ENCODE results near the gene CUX1.
"Not testable (repeated sequence)": the region's sequence is repeated elsewhere in the genome, so short reads cannot be mapped to it uniquely, and the experiment has no call there.

The CUX1 gene

GRCh38 chr7:102046373-102047117 lies 229.1 kb downstream of the CUX1 start:
- DNase-seq (ENCODE audit: low read depth) = no peak

DNA sequence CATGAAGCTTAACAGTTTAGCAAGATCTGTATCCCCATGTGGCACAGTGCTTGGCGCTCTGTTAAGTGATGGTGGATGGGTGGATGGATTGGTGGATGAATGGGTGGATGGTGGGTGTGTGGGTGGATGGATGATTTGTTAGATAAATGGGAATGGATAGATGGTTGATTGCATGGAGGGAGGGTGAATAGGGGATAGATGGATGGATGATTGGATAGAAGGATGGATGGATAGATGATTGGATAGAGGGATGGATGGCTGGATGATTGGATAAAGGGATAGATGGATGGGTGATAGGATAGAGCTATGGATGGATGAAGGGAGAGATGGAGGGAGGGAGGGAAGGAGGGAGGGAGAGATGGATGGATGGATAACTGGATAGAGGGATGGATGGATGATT lies 229.7 kb downstream of the CUX1 start:
- no peak for DNase-seq (ENCODE audit: low read depth)

- DNase-seq (ENCODE audit: low read depth) = no peak
These were observed 232.3 kb downstream of the CUX1 start for GRCh38 chr7:102049765-102050164.

DNA sequence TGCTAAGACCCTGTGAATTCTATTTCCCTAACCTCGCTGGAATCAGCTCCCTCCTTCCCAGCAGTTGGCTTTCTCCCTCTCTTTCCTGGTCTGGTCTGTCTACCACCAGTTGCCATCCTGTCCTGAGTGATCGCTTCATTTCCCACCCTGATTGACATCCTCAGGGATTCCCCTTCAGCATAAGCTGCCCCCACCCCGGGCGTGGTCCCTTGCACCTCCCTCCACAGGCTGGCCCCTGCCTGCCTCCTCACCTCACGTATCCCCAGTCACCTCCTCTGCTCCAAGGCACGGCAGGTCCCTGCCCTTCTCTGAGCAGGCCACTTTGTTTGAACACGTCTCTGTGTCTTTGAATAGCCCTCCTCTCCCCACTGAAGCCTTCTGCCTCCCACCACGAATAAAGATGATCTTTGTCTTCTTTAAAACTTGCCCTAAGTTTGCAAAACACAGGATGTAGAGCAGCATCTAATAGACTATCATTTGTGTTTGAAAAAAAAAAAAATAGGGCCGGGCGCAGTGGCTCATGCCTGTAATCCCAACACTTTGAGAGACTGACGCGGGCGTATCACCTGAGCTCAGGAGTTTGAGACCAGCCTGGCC lies 233.5 kb downstream of the CUX1 start:
- no peak for DNase-seq (ENCODE audit: low read depth)

GRCh38 chr7:102051736-102052135 lies 234.3 kb downstream of the CUX1 start:
- DNase-seq (ENCODE audit: low read depth) = not testable (repeated sequence)

GRCh38 chr7:102054158-102054557 lies 236.7 kb downstream of the CUX1 start:
- no peak for DNase-seq (ENCODE audit: low read depth)

DNA sequence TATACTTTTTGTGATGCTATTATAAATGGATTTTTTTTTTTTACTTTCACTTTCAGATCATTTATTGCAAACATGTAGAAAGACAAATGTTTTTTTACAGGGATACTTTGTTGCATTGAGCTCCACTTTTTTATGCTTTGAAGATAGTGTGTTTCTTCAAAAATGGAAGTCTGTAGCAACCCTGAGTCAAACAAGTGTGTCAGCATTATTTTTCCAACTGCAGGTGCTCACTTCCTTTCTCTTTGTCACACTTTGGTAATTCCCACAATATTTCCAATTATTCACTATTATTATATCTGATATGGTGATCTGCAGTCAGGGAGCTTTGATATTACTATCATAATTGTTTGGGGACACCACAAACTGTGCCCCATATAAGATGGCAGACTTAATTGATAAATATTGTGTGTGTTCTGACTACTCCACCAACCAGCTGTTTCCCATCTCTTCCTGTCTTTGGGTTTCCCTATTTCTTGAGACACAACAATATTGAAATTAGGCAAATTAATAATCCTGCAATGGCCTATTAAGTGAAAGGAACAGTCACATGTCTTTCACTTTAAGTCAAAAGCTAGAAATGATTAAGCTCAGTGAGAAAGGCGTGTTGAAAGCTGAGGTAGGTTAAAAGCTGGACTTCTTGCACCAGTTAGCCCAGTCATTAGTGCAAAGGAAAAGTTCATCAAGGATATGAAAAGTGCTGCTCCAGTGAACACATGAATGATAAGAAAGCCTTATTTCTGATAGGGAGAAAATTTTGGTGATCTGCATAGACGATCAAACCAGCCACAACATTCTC lies 238.0 kb downstream of the CUX1 start:
- no peak for DNase-seq (ENCODE audit: low read depth)

DNA sequence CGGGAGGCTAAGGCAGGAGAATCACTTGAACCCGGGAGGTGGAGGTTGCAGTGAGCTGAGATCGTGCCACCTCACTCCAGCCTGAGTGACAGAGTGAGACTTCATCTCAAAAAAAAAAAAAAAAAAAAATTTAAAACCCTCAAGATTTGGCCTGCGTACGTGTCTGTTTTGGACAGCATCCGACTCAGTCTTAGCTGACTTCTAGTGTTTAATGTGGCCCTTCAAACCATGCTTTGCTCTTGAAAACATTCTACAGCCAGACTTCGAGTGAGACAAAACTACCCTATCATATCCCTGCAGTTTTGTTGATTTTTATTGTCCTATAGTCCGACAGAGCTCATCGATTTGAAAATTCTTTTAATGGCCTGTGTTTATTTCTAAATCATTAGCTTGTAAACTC lies 242.1 kb downstream of the CUX1 start:
- no peak for DNase-seq (ENCODE audit: low read depth)

DNA sequence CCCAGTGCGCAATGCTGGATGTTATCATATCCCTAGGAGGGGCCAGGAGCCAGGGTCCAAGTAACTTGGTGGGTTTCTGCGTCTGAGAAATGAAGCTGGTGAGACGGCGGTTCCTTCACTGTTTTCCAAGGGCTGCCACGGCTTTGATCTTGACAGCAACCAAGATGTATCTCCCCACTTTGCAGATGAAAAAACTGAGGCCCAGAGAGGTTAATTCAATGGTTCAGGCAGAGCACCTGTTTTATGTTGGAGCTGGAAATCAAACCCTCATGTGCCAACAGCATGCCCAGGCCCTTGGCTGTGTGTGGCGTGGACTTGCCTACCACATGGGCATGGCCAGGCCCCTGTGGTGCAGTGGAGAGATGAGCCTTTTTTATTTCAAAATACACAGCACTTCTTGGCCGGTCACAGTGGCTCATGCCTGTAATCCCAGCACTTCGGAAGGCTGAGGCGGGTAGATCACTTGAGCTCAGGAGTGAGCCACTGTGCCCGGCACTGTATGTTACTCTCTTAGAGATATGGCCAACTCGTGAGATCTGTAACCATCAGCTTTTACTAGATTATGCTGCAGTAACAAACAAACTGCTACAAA lies 244.0 kb downstream of the CUX1 start:
- DNase-seq (ENCODE audit: low read depth) = no peak

GRCh38 chr7:102061981-102062390 lies 244.6 kb downstream of the CUX1 start:
- no peak for DNase-seq (ENCODE audit: low read depth)

DNA sequence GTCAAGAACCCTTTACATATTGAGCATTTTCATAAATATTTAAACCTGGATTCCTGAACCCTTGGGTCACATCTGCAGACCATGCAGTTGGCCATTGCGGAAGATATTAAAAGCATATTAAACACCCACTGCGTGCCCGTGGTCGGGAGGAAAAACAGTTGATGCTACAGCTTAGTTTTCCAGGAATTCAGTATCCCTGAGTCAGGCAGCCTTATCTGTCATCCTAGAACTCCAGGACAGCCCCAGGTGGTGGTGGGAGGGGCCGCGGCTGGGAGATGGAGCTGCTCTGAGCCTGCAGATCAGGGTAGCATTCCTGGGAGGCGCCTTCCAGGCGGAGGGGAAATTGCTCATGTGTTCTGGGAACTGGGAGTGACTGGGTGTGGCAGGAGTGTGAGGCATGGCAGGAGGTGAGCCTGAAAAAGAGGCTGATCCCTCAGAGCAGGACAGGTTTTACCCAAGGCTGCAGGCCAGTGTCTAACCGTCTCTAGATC lies 246.3 kb downstream of the CUX1 start:
- no peak for DNase-seq (ENCODE audit: low read depth)

- DNase-seq (ENCODE audit: low read depth) = no peak
These were observed 247.1 kb downstream of the CUX1 start for GRCh38 chr7:102064361-102065025.

GRCh38 chr7:102065226-102065625 lies 247.8 kb downstream of the CUX1 start:
- no peak for DNase-seq (ENCODE audit: low read depth)

GRCh38 chr7:102066476-102066875 lies 249.1 kb downstream of the CUX1 start:
- no peak for DNase-seq (ENCODE audit: low read depth)

DNA sequence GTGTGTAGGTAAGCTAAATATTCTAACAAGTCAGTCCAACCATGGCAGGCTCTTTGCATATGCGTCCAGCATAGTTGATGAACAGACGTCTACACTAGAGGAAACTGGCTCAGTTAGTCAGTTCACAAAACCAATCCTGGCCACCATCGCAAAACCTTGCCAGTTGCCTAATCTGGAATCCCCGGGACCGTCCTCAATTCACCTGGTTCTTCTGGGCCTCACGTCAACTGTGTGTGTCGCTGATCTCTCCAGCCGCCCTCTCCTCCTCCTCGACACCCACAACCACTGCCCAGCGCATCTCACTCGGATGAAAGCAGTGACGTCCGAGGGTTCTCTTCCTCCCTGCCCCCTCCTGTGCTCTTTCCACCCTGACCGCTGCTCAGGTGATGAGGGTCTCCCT lies 251.4 kb downstream of the CUX1 start:
- DNase-seq (ENCODE audit: low read depth) = no peak

DNA sequence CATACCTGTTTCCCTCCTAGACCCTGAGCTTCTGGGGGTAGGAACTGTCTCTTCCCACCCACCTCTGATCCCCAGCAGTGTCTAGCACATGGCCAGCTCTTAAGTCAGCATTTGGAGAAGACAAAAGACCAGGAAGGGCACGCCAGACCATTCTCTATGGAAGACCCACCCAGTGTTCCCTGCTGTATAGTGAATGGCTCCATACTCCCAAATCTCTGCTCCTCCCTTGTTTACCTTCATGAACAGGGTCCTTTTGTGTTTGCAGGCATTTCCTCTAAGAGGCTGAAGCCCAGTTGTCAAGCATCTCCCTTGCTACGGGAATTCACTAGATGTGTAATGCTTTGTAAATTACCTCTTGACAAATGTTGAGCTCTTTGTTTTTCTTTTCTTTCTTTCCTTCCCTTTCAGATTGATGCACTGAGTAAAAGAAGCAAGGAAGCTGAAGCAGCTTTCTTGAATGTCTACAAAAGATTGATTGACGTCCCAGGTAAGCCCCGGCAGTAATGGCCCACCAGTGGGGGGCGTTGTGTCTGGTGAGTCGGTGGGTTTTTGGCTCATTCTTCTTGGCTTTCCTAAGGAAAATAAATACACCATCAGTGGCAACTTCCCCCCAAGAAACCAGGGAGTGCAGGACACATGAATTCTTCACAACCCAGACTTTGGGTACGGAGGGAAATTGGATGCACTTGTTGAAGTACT lies 252.7 kb downstream of the CUX1 start:
- no peak for DNase-seq (ENCODE audit: low read depth)

DNA sequence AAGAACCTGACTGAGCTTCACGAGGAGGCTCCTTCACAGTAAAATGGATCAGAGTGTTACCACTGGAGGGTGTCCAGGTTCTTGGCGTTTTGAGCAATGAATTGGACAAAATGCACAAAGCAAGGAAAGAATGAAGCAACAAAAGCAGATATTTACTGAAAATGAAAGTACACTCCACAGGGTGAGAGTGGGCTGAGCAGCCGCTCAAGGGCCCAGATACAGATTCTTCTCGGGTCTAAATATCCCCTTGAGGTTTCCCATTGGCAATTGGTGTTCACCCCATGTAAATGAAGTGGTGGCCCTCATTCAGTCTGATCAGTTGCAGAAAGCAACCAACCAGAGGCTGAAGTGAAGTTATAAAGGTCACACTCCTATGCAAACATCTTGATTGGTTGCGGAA lies 254.6 kb downstream of the CUX1 start:
- no peak for DNase-seq (ENCODE audit: low read depth)

- DNase-seq (ENCODE audit: low read depth) = no peak
These were observed 255.3 kb downstream of the CUX1 start for GRCh38 chr7:102072636-102073209.

GRCh38 chr7:102073931-102074880 lies 256.8 kb downstream of the CUX1 start:
- no peak for DNase-seq (ENCODE audit: low read depth)

- DNase-seq (ENCODE audit: low read depth) = no peak
These were observed 257.7 kb downstream of the CUX1 start for GRCh38 chr7:102075126-102075525.
